GM19239 (cell line): ENCODE measurements around the gene CCDC18.
"Not testable (repeated sequence)": the region's sequence is repeated elsewhere in the genome, so short reads cannot be mapped to it uniquely, and the experiment has no call there.

Experiments
- DNase-seq: peaks from one replicate; pipeline ENCODE4 v3.0.0; 2011; ENCODE audit warnings: low spot score; ENCODE audit not compliant: insufficient read length
- FAIRE-seq: peaks from 2 replicates; lab custom pipeline; 2011; peaks lifted over from hg19 to GRCh38; lab: Jason Lieb, UNC

Gene CCDC18

GRCh38 chr1:93172778-93173177 lies 7.7 kb upstream of the CCDC18 start:
- FAIRE-seq (no peak), DNase-seq (no peak)

DNA sequence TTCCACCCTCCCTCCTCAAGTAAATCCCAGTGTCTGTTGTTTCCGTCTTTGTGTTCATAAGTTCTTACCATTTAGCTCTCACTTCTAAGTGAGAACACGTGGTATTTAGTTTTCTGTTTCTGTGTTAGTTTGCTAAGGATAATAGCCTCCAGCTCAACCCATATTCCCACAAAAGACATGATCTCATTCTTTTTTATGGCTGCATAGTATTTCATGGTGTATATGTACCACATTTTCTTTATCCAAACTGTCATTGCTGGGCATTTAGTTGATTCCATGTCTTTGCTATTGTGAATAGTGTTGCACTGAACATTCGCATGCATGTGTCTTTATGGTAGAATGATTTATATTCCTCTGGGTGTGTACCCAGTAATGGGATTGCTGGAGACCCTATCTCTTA lies 5.9 kb upstream of the CCDC18 start:
- not testable (repeated sequence) for DNase-seq, FAIRE-seq

DNA sequence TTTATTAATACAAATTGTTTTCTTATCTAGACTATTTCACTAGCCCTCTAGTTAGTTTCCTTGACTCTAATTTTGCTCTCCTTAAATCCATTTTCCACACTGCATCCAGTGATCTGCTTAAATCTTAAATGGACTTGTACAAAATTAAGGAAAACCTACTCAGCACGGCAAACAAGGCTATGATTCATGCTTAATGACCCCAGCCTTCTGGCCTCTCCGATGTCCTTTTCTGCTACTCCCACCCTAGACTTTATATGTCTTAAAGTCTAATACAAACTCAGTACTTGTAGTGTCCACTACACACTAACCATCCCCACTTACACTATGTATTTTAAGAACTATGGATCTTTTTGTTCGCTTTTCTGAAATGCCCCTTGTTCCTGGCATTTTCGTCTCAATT lies 2.5 kb upstream of the CCDC18 start:
- DNase-seq: no peak
- FAIRE-seq: no peak

DNA sequence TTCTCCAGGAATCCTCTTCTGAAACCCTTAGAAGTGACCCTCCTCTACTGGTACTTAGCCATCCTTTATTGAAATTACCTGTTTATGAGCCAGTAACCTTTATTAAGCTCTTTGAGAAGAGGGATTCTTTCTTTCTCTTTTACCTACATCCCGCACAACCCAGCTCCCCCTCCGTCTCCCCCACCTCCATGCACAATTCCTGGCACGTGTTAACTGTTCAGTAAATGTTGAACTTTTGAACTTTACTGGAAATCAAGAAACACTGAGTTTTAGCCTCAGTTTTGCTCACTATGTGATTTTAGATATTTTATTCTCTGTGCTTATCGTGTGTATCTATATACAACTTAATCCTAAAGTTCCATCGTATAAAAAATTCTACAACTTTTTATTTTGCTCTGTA lies 2.1 kb upstream of the CCDC18 start:
- FAIRE-seq (peak; percentile 28), DNase-seq (no peak)

DNA sequence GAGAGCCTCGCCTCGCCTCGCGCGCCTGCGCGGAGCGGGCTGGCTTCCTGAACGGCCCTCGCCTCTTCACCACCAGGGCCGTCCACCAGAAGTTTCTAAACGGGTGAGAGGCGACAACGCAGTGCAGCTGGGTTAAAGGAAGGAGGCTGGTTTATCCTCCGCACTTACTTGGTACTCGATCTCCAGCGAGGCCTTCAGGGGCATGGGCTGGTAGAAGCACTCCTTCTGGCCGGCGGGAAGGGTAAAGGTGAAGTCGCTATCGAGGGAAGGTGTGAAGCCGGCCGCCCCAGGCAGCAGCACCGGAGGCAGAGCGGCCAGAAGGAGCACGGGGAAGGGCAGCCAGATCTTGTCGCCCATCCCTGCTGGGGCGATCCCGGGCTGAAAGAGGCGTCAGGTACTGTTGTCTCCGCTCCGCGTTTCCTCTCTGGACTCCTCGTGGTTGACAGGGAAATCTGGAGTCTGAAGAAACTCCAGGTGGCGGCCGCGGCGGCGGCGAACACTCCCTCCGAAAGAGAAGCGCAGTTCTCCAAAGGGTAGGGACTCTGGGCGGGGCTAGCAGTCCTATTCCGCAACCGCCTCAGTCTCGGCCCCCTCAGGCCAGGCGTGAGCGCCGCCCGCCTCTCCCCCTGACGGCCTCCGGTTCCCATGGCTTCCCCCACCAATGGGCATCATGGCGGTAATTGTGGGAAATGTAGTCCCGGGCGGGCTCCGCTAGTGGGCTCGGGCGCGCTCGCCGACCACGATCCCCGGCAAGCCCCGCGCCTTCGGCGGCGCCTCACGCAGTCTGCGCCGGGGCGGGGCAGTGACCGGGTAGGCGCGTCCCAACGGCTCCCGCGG lies 420 bp upstream of the CCDC18 start, which contains the start of gene TMED5:
Gene TMED5 (minus strand): TSS at position 528 of the 837 bp plus-strand sequence. CDS start 171 bp downstream, at position 357.
- DNase-seq (peak; percentile 52), FAIRE-seq (peak; percentile 98)

- FAIRE-seq: no peak
- DNase-seq: no peak
Observed at GRCh38 chr1:93186667-93187066, 6.1 kb downstream of the CCDC18 start.

GRCh38 chr1:93190432-93190831 lies 9.9 kb downstream of the CCDC18 start:
- FAIRE-seq (no peak), DNase-seq (no peak)

- FAIRE-seq: no peak
Observed at GRCh38 chr1:93194231-93194990, 13.9 kb downstream of the CCDC18 start.

DNA sequence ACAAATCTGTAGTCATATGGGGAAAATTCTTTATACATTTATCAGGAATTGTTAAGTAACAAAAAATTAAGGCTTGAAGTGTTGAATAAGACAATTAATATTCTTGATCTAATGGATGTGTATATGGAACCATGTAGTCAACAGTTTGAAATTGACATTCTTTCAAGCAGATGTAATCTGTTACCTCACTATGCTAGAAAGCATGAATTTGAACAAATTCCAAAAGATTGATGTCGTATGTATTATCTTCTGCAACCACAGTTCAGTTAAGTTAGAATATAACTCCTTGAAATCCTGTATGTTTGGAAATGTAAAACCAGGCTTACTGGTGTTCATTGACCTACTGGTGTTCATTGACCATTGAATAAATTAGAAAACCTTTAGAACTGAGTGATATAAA lies 16.1 kb downstream of the CCDC18 start:
- DNase-seq (no peak), FAIRE-seq (no peak)

More at GRCh38 chr1:93194231-93194990, 13.9 kb downstream of the CCDC18 start:
- no peak for DNase-seq

GRCh38 chr1:93199150-93199549 lies 18.6 kb downstream of the CCDC18 start:
- no peak for FAIRE-seq
- no peak for DNase-seq

DNA sequence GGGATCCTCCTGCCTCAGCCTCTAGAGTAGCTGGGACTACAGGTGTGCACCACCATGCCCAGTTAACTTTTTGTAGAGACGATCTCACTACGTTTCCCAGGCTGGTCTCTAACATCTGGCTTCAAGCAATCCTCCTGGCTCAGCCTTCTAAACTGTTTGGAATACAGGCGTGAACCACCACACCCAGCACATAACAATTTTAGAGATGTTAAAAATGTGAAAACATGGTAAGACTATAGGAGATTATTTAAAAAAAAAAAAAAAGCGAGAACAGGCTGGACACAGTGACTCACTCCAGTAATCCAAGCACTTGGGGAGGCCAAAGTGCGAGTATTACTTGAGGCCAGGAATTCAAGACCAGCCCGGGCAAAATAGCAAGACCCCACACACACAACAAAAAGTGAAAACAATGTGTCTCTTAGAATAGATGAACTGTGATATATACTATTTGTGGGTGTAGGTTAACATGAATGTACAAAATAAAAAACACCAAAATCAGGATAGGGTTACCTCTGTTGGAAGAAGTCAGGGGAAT lies 19.6 kb downstream of the CCDC18 start:
- DNase-seq (no peak), FAIRE-seq (no peak)

DNA sequence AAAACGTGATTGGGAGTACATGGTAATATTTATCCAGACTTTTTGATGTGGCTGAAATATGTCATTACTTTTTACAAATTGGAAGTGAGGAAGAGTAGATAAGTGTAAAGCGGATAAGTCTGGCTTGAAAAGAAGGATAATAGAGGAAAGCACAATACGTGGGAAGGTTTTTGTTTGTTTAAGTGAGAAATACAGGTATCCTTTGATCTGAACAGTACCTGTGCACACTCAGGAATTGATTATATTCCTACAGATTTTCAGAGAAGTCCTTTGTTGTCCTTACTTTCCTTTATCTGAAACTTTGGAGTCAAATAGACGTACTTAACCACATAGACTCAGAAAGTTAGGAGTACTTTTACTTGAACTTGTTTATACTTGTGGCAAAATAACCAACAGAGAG lies 20.2 kb downstream of the CCDC18 start:
- DNase-seq (no peak), FAIRE-seq (no peak)

GRCh38 chr1:93205892-93206566 lies 25.5 kb downstream of the CCDC18 start:
- FAIRE-seq (no peak), DNase-seq (no peak)

DNA sequence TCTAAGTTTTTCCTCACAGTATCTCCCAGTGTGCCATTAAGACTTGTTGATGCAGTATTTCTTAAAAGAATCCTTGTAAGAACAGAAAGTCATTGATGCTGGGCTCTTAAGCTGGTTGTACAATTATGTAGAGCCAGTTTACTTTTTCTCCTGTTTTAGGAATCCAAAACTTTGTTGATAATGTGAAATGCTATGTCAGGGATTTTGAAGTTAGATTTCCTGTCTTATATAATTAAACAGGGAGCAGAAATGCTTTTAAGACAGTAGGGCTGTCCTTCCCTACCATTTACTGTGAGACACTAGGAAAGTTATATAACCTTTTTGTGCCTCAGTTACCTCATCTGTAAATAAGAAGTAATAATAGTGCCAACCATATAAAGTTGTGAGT lies 26.0 kb downstream of the CCDC18 start:
- DNase-seq (no peak), FAIRE-seq (peak; percentile 8)

- FAIRE-seq (no peak), DNase-seq (no peak)
Observed at GRCh38 chr1:93207211-93207610, 26.7 kb downstream of the CCDC18 start.

DNA sequence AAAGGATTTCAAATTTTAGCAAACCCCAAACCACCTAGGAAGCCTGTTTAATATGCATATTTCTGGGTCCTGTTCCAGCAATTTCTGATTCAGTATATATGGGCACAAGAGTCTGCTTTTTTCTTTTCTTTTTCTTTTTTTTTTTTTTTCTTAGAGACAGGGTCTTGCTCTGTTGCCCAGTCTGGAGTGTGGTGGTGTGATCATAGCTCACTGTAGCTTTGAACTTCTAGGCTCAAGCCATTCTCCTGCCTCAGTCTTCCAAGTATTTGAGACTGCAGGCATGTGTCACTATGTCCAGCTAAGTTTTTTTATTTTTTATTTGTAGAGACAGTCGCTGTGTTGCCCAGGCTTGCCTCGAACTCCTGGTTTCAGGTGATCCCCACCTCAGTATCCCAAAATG lies 34.8 kb downstream of the CCDC18 start:
- no peak for DNase-seq

DNA sequence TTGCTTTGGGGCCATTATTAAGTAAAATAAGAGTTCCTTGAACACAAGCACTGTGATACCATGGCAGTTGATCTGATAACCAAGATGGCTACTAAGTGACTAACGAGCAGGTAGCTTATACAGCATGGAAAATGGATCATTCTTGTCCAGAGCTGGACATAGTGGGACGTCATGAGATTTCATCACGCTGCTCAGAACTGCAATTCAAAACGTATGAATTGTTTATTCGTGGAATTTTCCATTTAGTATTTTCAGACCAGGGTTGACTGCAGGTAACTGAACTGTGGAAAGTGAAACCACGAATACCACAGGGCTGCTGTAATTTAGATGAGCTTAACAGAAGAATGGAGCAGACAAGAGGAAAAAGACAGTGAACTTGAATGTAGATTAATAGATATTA lies 38.9 kb downstream of the CCDC18 start:
- DNase-seq: peak; percentile 6
- FAIRE-seq: peak; percentile 95

More for the DNA sequence above, 34.8 kb downstream of the CCDC18 start:
- FAIRE-seq: no peak

- not testable (repeated sequence) for DNase-seq, FAIRE-seq
Observed at GRCh38 chr1:93220716-93221115, 40.2 kb downstream of the CCDC18 start.

DNA sequence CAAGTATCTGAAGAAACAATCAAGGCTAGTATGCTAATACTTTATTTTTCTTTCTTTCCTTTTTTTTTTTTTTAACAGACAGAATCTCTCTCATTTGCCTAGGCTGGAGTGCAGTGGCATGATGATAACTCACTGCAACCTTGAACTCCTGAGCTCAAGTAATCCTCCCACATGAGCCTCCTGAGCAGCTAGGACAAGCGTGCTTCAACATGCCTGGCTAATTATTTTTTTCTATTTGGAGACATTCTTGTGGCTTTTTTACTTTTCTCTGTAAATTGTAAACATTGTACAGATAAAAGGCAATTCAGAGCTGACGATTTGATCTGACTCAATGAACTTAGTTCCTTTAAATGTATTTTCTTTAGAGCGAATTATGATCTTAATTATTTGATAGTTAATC lies 41.4 kb downstream of the CCDC18 start:
- FAIRE-seq (no peak), DNase-seq (no peak)

- FAIRE-seq: no peak
- no peak for DNase-seq
Observed at GRCh38 chr1:93223023-93223675, 42.6 kb downstream of the CCDC18 start.
